ENCODE data around the gene TSPEAR.
"Not testable (repeated sequence)": the region's sequence is repeated elsewhere in the genome, so short reads cannot be mapped to it uniquely, and the experiment has no call there.

TSPEAR gene

DNA sequence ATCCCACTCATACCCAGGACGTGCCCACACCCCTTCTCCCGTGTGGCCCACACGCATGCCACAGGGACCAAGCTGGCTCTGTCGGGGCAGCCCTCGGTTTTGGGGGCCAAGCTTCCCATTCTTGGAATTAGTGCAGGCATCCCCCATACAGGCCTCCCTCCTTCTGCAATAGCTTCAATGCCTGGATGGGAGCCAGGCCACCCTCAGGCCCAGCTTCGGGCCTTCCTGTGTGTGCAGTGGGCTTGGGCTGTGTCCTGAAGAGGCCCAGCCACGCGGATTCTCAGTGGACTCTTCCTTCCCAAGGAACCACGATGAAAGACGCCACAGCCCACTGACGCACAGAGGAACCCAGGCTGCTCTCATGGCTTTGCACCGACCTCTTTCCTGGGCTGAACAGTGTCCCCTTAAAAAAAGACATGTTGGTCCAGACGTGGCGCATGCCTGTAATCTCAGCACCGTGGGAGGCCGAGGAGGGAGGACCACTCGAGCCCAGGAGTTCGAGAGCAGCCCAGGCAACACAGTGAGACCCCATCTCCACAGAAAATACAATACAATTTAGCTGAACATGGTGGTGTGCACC lies 61.8 kb downstream of the TSPEAR start:
- DNase-seq, result no peak

DNA sequence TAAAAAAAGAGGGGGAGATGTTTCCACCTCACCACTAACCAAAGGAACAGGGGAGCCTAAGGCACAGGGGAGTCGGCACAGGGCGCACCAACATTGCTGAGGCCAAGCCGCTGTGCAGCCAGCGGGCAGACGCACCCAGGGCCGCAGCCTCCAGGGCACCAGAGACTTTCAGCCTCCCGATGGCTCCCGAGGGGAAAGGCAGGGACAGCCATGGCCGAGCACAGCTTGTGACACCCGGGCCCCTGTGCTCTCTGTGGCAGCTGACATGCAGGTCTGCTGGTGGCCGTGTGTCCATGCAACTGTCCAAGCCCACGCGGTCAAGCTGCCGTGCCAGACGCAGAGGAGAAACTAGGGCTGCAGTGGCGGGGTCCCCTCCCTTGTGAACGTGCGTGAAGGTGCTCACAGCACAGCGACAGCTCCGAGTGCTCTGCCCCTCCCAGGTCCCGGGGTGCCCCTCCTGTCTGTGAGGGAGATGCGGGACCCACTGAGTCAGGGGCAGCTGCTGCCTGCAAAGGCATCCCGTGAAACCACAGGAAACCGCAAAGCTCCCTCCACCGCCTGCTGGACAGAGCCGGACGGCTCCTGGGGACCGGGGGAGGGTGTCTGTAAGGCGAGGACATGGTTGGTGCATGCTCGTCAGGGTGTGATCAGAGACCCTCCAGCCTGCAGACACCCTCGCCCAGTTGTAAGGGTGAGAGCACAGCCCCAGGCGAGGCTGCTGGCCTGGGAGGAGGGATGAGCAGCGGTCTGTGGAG lies 62.6 kb downstream of the TSPEAR start:
- no peak for DNase-seq

DNA sequence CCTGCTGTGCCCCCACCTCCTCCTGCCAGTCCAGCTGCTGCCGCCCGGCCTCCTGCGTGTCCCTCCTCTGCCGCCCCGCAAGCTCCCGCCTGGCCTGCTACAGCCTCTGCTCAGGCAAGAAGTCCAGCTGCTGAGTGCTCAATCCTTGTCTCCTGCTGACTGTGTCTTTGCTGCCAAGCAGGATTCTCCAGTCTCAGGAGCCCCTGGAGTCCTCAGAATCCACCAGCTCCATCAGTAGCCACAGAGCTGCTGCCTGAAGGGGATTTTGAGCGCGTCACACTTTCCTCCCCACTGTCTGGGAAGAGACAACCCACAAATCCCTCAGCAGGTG lies 64.2 kb downstream of the TSPEAR start:
- DNase-seq, result no peak

DNA sequence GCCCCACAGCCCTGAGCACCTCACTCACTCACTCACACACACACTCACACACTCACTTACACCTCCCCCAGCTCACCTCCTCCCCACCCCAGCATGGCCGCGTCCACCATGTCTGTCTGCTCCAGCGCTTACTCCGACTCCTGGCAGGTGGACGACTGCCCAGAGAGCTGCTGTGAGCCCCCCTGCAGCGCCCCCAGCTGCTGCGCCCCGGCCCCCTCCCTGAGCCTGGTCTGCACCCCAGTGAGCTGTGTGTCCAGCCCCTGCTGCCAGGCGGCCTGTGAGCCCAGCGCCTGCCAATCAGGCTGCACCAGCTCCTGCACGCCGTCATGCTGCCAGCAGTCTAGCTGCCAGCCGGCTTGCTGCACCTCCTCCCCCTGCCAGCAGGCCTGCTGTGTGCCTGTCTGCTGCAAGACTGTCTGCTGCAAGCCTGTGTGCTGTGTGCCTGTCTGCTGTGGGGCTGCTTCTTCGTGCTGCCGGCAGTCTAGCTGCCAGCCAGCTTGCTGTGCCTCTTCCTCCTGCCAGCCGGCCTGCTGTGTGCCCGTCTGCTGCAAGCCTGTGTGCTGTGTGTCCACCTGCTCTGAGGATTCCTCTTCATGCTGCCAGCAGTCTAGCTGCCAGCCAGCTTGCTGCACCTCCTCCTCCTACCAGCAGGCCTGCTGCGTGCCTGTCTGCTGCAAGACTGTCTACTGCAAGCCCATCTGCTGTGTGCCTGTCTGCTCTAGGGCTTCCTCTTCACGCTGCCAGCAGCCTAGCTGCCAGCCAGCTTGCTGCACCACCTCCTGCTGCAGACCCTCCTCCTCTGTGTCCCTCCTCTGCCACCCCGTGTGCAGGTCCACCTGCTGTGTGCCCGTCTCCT lies 64.8 kb downstream of the TSPEAR start, which contains the start of gene KRTAP10-11:
TSS of gene KRTAP10-11 (plus strand) at position 49 of the 856 bp plus-strand sequence. CDS start at position 94, 45 bp downstream.
- DNase-seq, result not testable (repeated sequence)

DNA sequence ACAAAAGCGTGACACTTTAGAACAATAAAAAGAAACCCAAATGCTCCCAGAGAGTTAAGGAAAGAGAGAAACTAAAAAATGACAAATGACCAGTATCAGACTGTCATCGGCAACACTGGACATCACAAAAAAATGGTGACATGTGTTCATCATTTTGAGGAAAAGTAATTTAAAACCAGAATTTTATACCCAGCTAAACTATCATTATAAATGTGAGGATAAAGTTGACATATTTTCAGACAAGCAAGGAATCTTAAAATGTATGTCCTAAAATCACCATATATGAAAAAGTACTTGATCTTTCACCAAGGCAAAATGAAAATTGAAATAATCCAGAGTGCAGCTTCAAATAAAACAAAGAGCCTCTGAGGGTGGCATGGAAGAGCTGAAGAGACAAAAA lies 66.5 kb downstream of the TSPEAR start:
- DNase-seq, result no peak

DNA sequence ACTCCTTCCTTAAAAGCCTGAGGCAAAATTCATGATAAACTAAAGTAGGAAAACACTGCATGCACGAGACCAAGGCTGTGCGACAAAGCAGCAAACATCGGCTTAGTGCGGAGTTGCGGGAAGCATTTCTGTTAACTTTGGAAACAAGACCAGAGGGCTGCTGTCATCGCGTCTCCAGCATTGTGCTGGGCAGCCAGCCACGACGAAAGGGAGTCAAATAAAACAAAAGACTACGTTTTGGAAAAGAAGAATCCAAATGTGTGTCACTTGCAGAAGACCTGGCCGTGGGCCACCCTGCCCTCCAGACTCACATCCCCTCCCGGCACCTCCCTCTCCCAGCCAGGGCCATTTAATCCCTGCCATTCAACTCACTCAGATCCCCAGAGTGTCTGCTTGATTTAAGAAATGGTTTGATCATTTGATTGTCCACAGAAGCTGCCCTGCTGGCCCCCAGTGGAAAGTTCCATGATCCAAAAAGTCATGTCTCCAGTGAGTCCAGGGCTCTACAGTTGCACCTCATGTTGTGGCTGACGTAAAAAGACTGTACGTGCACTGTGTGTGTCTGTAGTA lies 67.5 kb downstream of the TSPEAR start:
- no peak for DNase-seq

DNA sequence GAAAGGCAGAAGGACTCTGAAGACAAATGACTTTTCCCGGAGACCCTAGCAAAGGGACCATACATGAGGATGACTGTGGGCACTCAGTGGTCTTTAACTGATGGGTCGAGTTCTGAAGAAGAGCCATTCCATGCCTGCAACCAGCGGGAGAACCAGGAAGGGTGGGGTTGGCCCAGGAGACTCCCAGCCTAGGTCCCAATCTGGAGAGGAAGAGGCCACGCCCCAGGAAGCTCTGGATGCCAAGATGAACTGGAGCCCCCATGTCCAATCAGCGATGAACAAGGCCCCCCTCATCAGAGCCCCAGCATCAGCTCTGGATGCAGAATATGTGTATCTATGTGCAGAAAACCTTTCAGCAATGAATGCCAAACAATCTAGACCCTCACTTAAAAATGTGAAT lies 70.6 kb downstream of the TSPEAR start:
- DNase-seq, result no peak

DNA sequence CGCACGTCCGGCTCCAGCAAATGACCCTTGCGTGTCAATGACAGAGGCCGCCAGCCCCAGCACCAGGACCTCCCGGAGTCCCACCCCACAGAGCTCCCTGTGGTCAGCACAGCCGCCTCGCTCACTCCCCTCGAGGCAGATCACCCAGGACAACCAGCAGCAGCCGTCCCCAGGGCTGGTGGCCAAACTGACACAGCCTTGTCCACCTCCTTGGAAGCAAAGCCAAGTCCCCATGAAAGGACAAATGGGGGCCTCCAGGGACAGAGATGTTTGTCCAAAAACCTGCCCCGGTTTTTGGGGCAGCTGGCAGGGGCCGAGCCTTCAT lies 72.1 kb downstream of the TSPEAR start:
- DNase-seq, result no peak

DNA sequence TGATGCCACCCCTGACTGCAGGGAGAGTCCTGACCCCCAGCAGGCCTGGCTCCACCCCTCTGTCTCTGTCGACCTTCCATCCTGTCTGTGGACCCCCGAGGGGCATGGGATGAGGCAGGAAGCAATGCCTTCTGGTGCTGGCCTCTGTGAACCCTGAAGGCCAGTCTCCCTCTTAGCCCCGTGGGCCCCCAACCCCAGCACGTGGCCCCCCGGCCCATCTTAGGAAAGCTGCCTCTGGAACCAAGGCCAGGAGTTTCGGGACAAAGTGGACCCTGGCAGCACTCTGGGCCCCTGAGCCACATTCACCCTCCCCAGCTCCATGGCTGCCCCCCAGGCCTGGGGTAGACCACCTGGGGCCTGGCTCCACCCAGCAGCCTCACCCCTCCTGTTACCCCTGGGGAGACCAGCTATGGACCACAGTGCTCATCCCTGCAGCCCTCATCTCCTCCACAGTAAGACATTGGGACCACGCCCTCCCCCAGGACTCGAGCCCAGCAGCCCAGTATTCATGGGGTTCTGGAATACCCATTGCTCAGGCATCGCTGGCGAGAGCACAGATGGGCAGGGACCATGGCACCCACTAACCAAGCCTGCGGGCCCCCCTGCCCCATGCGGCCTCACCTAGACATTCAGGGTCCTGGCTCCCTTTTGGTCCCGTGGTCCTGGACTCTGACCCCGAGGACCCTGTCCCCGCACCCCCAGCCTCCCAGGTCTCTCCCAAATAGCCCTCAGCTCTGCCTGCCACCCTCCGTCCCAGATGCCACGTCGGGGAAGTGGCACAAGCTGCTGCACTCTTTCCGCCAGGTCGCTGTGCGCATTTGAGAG lies 72.7 kb downstream of the TSPEAR start:
- DNase-seq, result not testable (repeated sequence)

DNA sequence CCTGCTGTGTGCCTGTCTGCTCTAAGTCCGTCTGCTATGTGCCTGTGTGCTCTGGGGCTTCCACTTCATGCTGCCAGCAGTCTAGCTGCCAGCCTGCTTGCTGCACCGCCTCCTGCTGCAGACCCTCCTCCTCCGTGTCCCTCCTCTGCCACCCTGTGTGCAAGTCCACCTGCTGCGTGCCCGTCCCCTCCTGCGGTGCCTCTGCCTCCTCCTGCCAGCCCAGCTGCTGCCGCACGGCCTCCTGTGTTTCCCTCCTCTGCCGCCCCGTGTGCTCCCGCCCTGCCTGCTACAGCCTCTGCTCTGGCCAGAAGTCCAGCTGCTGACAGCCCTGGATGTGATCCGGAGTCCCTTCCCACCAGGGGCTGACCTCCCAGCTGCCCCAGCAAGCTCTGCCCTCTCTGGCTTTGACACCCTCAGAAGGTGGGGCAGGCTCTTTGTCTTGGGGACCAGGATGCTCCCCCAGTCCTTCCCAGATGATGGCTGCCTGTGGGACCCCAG lies 73.5 kb downstream of the TSPEAR start:
- DNase-seq, result not testable (repeated sequence)

DNA sequence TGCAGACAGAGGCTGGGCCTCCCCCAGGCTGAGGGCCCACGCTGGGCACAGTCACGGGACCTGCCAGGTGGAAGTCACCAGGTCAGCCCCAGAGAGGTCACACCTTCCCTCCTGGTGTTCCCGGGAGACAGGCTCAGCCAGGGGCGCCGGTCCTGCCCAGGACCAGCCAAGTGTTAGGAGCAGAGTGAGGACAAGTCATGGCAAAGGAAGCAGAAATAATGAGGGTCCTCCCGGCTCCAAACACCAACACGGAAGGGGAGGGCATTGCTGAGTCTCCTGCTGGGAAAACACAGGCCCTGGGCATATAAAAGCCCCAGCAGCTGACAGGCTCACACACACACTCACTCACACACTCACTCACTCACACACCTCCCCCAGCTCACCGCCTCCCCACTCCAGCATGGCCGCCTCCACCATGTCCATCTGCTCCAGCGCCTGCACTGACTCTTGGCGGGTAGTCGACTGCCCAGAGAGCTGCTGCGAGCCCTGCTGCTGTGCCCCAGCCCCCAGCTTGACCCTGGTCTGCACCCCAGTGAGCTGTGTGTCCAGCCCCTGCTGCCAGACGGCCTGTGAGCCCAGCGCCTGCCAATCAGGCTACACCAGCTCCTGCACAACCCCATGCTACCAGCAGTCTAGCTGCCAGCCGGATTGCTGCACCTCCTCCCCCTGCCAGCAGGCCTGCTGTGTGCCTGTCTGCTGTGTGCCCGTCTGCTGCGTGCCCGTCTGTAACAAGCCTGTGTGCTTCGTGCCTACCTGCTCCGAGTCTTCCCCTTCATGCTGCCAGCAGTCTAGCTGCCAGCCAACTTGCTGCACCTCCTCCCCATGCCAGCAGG lies 74.1 kb downstream of the TSPEAR start, which contains the start of gene KRTAP10-10:
TSS of gene KRTAP10-10 (plus strand) at position 339 of the 833 bp plus-strand sequence. CDS start at position 401, 62 bp downstream.
- DNase-seq, result no peak

DNA sequence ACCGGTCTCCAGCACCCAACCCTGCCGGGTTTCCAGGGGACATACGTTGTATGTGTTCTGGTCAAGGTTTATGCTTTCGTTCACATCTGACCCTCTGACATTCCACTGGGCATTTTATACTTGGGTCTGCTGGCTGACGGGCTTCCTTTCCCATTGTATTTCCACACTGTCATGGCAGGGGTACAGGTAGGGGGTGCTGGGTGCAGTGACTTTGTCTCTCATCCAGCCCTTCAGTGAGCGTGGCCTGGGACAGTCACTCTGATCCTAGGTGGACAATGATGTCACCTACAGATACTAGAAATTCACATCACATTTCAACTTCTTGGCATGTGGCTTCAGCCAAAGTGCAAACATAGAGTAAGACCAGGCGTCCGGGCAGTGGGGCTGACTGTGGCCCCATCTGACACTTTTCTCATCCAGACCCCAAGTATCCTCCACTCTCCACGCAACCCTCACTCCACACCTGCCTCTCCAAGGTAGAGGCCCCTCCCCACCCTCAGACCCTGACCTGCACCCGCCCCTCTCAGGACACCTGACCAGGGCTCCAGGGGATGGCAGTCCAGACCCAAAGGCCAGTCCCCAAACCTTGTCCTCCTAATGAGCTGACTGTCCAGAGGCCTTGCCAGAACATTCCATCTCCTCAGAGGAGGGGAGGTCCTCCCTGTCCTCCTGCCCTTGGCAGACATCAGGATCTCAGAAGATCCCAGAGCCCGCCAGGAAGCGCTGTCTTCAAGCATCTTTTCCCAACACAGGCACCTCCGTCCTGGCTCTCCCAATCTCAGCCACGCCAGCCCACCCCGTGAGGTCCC lies 75.0 kb downstream of the TSPEAR start:
- no peak for DNase-seq

DNA sequence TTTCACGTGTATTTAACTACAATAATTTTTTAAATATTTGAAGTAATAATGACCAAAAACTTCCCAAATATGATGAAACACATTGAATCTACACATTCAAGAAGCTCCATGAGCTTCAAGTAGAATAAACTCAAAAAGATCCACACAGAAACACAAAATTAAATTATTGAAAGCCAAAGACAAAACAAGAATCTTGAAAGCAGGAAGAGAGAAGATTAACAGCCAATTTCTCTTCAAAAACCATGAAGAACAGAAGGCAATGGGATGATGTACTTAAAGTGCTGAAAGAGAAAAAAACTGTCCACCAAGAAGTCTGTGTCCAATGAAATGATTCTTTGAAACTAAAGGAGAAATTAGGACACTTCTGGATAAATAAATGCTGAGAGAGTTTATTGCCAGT lies 79.3 kb downstream of the TSPEAR start:
- no peak for DNase-seq

DNA sequence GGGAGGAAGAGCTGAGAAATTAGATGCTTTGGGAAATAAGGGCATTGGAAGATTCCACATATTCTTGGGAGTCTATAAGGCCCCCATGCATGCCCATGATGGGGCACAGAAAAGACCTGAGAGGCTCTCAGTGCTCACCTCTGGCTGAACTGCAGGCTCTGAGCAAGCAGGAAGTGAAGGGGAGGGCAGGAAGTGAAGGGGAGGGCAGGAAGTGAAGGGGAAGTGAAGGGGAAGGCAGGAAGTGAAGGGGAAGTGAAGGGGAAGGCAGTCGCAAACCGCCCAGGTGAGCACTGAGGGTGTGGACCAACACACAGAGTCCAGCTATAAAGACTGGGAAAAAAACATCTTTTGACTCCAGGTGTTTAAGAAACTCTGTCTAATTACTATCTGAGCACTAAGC lies 80.9 kb downstream of the TSPEAR start:
- no peak for DNase-seq

DNA sequence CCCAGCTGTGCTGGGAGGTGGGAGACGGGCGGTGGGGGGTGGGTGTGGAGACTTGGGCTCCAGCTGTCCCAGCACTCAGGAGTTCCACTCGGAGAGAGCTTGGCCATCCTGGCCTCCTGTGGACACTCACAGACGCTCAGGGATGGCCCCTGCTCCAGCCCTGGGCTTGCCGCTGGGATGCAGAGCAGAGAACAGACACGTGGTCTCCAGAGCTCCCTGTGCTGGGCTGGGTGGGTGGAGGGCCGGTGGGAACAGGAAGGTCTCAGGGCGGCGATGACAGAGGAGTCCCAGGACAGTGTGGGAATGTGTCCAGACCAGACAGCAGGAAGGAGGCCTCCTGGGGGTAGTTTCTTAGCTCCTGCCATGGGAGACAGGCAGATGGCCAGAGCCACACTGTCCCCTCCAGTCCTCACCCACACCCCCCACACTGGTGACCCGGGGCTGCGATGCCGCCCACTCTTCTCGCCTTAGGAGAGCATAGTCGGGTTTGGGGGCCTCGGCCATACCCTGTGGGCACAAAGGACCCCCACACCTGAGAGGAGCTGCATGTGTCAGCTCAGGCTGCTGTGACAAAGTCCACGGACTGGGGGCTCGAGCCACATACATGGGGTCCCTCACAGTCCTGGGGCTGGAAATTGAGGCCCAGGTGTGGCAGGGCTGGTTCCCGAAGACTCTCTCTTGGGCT lies 82.5 kb downstream of the TSPEAR start:
- no peak for DNase-seq

DNA sequence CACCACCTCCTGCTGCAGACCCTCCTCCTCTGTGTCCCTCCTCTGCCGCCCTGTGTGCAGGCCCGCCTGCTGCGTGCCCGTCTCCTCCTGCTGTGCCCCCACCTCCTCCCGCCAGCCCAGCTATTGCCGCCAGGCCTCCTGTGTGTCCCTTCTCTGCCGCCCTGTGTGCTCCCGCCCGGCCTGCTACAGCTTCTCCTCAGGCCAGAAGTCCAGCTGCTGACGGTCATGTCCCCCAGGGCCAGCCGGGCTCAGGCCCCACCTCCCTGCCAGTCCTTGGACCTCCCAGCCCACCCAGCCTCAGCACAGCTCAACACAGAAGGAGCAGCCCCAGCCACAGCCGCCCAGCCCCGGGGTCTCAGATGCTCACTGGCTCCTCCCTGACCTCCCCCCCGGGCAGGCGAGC lies 83.5 kb downstream of the TSPEAR start:
- DNase-seq, result not testable (repeated sequence)

DNA sequence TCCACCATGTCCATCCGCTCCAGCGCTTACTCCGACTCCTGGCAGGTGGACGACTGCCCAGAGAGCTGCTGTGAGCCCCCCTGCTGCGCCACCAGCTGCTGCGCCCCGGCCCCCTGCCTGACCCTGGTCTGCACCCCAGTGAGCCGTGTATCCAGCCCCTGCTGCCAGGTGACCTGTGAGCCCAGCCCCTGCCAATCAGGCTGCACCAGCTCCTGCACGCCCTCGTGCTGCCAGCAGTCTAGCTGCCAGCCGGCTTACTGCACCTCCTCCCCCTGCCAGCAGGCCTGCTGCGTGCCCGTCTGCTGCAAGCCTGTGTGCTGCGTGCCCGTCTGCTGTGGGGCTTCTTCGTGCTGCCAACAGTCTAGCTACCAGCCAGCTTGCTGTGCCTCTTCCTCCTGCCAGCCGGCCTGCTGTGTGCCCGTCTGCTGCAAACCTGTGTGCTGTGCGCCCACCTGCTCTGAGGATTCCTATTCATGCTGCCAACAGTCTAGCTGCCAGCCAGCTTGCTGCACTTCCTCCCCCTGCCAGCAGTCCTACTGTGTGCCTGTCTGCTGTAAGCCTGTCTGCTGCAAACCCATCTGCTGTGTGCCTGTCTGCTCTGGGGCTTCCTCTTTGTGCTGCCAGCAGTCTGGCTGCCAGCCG lies 84.1 kb downstream of the TSPEAR start:
- DNase-seq, result not testable (repeated sequence)

DNA sequence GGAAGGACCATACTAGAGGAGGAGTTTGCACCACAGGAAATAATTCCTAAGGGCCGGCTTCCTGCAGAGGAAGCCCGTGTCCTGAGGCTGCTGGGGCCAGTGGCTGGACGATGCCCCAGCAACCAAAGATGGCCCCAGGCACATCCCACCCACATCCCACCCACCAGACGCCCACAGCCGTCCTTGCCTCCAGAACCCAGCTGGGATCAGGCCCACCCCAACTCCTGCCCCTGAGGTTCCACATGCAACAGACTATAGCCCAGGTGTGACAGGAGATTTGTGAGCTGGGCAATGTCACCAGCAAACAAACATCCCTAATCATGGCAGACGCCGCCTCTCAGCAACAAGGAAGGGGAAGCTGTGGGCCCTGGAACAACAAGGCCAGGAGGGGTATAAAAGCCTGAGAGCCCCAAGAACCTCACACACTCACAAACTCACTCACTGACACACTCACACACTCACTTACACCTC lies 84.7 kb downstream of the TSPEAR start, which contains the start of gene KRTAP10-9:
TSS of gene KRTAP10-9 (plus strand) at position 421 of the 471 bp plus-strand sequence. CDS start 79 bp downstream, outside the sequence.
- no peak for DNase-seq

DNA sequence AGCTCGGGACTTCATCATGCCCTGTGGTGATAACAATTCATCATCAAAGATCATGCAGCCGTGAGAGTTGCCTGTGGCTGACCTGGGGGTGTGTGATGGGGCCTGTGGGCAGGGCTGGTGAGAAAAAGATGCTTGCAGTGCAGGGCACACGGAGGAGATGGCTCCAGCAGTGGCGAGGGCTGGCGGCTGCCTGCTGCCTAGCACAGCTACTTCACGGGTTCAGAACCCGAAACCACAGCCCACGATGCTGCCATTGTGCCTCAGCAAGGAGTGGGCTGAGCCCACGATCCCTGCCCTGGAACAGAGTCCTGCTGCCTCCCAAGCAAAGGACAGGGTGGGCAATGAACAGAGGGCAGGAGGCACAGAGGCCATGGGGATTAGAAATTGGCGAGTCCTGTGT lies 85.1 kb downstream of the TSPEAR start:
- no peak for DNase-seq

All from inflammatory macrophage (primary cell).